Endodermal cell (in vitro differentiated cells): ENCODE results near the gene CHST9. TPM values are rescaled to one million over a fixed set of nuclear protein-coding genes. Genes with fewer than 3 reads are reported as not detected.

ENCODE experiments used
- DNase-seq: peaks from one replicate; pipeline ENCODE4 v3.0.0-alpha.2; 2017
- H3K27ac ChIP-seq: 2 replicates; pipeline ENCODE4 v1.5.1; 2013; ENCODE audit warnings: mild to moderate bottlenecking, low read depth, low read length, moderate library complexity
- H3K27me3 ChIP-seq: 2 replicates; pipeline ENCODE4 v1.6.1; 2013; ENCODE audit warnings: mild to moderate bottlenecking, low read length, moderate library complexity; ENCODE audit not compliant: insufficient read depth, control insufficient read depth, poor library complexity, severe bottlenecking
- H3K36me3 ChIP-seq: 2 replicates; pipeline ENCODE4 v1.7.0; 2013; ENCODE audit warnings: mild to moderate bottlenecking, low read length, moderate library complexity; ENCODE audit not compliant: control insufficient read depth, insufficient read depth
- H3K4me1 ChIP-seq: one replicate; pipeline ENCODE4 v1.7.0; 2013; ENCODE audit warnings: low read length; ENCODE audit not compliant: control insufficient read depth, insufficient read depth
- H3K4me3 ChIP-seq: 2 replicates; pipeline ENCODE4 v1.5.1; 2013; ENCODE audit warnings: mild to moderate bottlenecking, low read length, moderate library complexity
- H3K9ac ChIP-seq: 2 replicates; pipeline ENCODE4 v1.6.1; 2013; ENCODE audit warnings: mild to moderate bottlenecking, low read length, moderate library complexity; ENCODE audit not compliant: poor library complexity, severe bottlenecking; ENCODE audit errors: extremely low read depth
- H3K9me3 ChIP-seq: 2 replicates; pipeline ENCODE4 v1.6.1; 2013; ENCODE audit warnings: mild to moderate bottlenecking, low read length, moderate library complexity; ENCODE audit not compliant: control insufficient read depth
- H3K27ac Mint-ChIP-seq: 2 replicates; pipeline ENCODE4 v1.8.0; 2020; ENCODE audit warnings: mixed read lengths
- H3K27me3 Mint-ChIP-seq: 2 replicates; pipeline ENCODE4 v1.8.0; 2021; ENCODE audit warnings: mild to moderate bottlenecking, mixed read lengths; ENCODE audit not compliant: insufficient read depth
- H3K36me3 Mint-ChIP-seq: 2 replicates; pipeline ENCODE4 v1.8.0; 2020; ENCODE audit warnings: low read depth, mixed read lengths
- H3K4me1 Mint-ChIP-seq: 2 replicates; pipeline ENCODE4 v1.8.0; 2020; ENCODE audit warnings: mixed read lengths
- H3K4me3 Mint-ChIP-seq: 2 replicates; pipeline ENCODE4 v1.8.0; 2020; ENCODE audit warnings: mild to moderate bottlenecking, moderate library complexity, mixed read lengths
- H3K9me3 Mint-ChIP-seq: 2 replicates; pipeline ENCODE4 v1.8.0; 2020; ENCODE audit warnings: mild to moderate bottlenecking, mixed read lengths
- WGBS, 2 experiments: methylation state at CpG; one replicate each; pipeline versions ENCODE4 v1.1.5 to v1.1.7; 2013; ENCODE audit warnings: missing lambda C conversion rate in 2 of 2, mixed read lengths in 1 of 2; ENCODE audit not compliant: insufficient coverage in 1 of 2, insufficient read length in 1 of 2; 5-methylcytosine and 5-hydroxymethylcytosine counted together
- total RNA-seq, 2 donors: library from RNA; stranded (reverse); fragmentation: NEBNext Ultra II Directional in 1 of 2; extraction: Animal tissue kit (Norgen Biotek cat#: 25700) in 1 of 2; gene quantifications; 2 replicates in 1 of 2; 3 replicates in 1 of 2; pipeline ENCODE4 v1.2.1, GENCODE V29; 2021
- TF ChIP-seq, protein P1 (sequence below): fragments of 200-600 bp; sonication (generic); conservative IDR thresholded peaks from 2 replicates; pipeline ENCODE4 v1.5.0; 2021; ENCODE audit warnings: antibody characterized with exemption, mild to moderate bottlenecking

The CHST9 gene
- total RNA-seq, 2 donors from 2014 or later = 47.5 to 75.8 TPM

DNA sequence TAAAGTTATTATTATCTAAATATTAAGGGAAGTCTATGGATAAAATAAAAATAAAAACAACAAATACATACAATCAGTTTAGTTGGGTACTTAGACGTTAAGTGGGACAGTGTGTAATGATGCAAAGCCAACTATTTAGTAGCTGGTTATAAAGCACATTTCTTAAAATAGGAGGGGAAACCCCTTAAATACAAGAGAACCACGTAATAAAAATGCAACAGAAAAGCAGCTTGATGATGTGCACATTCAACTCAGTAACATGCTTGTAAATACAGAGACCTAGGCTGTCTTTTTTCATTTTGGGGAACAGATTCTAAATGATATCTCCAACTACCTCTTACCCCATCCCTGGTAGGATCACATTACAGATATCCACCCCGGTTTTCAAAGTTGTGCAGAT is 185.3 kb downstream of the CHST9 start:
- Mint-ChIP-seq H3K4me3 (no peak overlapping the region), H3K27me3 (no peaks in the 10 kb centered on the region), H3K27ac (no peak overlapping the region), H3K4me1 (peaks cover 2% of the 10 kb centered on the region), H3K9me3 (peaks cover 2% of the 10 kb centered on the region), H3K36me3 (peaks cover 12% of the 10 kb centered on the region)
- Histone ChIP-seq H3K27ac (no peak overlapping the region), H3K9ac (no peak overlapping the region), H3K4me3 (no peak overlapping the region), H3K36me3 (no peaks in the 10 kb centered on the region), H3K4me1 (no peaks in the 10 kb centered on the region), H3K27me3 (no peaks in the 10 kb centered on the region), H3K9me3 (no peaks in the 10 kb centered on the region)
- 84 to 92% methylated on average over 2 of the region's 3 CpGs for WGBS, 2 experiments
- no peak for DNase-seq
- TF ChIP-seq, protein P1, sequence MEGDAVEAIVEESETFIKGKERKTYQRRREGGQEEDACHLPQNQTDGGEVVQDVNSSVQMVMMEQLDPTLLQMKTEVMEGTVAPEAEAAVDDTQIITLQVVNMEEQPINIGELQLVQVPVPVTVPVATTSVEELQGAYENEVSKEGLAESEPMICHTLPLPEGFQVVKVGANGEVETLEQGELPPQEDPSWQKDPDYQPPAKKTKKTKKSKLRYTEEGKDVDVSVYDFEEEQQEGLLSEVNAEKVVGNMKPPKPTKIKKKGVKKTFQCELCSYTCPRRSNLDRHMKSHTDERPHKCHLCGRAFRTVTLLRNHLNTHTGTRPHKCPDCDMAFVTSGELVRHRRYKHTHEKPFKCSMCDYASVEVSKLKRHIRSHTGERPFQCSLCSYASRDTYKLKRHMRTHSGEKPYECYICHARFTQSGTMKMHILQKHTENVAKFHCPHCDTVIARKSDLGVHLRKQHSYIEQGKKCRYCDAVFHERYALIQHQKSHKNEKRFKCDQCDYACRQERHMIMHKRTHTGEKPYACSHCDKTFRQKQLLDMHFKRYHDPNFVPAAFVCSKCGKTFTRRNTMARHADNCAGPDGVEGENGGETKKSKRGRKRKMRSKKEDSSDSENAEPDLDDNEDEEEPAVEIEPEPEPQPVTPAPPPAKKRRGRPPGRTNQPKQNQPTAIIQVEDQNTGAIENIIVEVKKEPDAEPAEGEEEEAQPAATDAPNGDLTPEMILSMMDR = no peak

- Mint-ChIP-seq H3K4me1 (no peaks in the 10 kb centered on the region), H3K36me3 (peaks cover 40% of the 10 kb centered on the region), H3K9me3 (peaks cover 8% of the 10 kb centered on the region), H3K27ac (no peak overlapping the region), H3K4me3 (no peak overlapping the region), H3K27me3 (no peaks in the 10 kb centered on the region)
- no peak for DNase-seq
- Histone ChIP-seq H3K9me3 (peaks cover 12% of the 10 kb centered on the region), H3K9ac (no peak overlapping the region), H3K36me3 (no peaks in the 10 kb centered on the region), H3K4me1 (no peaks in the 10 kb centered on the region), H3K27ac (no peak overlapping the region), H3K27me3 (no peaks in the 10 kb centered on the region), H3K4me3 (no peak overlapping the region)
- TF ChIP-seq, protein P1 = no peak
- 98 to 100% methylated on average over 5 of the region's 6 CpGs for WGBS, 2 experiments
Measured at GRCh38 chr18:26993568-26993967, 191.5 kb downstream of the CHST9 start.

GRCh38 chr18:26992926-26993325 is 192.2 kb downstream of the CHST9 start:
- Histone ChIP-seq H3K9ac (no peak overlapping the region), H3K36me3 (no peaks in the 10 kb centered on the region), H3K4me1 (no peaks in the 10 kb centered on the region), H3K9me3 (peaks cover 12% of the 10 kb centered on the region), H3K27me3 (no peaks in the 10 kb centered on the region), H3K27ac (no peak overlapping the region), H3K4me3 (no peak overlapping the region)
- Mint-ChIP-seq H3K4me3 (no peak overlapping the region), H3K9me3 (peaks cover 8% of the 10 kb centered on the region), H3K27me3 (no peaks in the 10 kb centered on the region), H3K27ac (no peak overlapping the region), H3K4me1 (no peaks in the 10 kb centered on the region), H3K36me3 (peaks cover 38% of the 10 kb centered on the region)
- TF ChIP-seq, protein P1 = no peak
- WGBS, 2 experiments = 88% methylated on average over 2 of the region's 2 CpGs; no CpG with 5 or more reads in 1 of the 2 experiments
- DNase-seq = no peak
